ENCODE data around the gene POP4. TPM values are rescaled to one million over a fixed set of nuclear protein-coding genes. Genes with fewer than 3 reads are reported as not detected.

Gene POP4
- total and polyA plus RNA-seq, 9 of the 15 experiments (the other 6 are each of a cell fraction or from before 2014, with no cell fraction given), result 42.1 to 128 (median 99.0) TPM

DNA sequence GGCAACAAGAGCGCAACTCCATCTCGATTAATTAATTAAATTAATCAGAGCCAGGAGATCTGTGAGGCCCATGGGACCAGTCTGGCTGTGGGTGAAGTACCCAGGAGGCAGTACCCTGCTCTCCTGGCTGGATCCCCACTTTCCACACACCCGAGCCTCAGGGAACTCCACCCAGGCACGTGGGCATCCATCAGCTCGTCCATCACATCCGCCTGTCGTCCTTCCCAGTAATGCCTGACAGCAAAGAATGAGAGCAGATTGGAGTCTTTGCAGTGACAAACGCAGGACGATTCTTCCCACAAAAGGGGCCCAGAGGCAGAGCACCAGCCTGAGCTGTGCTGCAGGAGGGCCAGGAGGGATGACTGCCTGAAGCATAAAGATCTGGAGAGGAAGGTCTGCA lies 44.5 kb upstream of the POP4 start:
- no TSS peak for BruUV-seq (replicated peaks)
- ATAC-seq, result no peak
- no peak for TF ChIP-seq TEAD1 (CRISPR knock-in tag; IDR thresholded peaks at IDR 0.05)
- no peak for TF ChIP-seq ZNF354B (CRISPR knock-in tag; IDR thresholded peaks at IDR 0.05)
- no peak for TF ChIP-seq FOXK2 (conservative IDR thresholded peaks at IDR 0.05 in 1 of 2, IDR thresholded peaks at IDR 0.05 in 1 of 2; ENCODE audit: low read depth in 2 of 2)
- TF ChIP-seq TOE1 (IDR thresholded peaks at IDR 0.05; ENCODE audit: borderline replicate concordance), result no peak
- TF ChIP-seq TOE1 (CRISPR knock-in tag; IDR thresholded peaks at IDR 0.05; ENCODE audit: borderline replicate concordance, low read depth), result no peak
- no peak for TF ChIP-seq CBFA2T2 (conservative IDR thresholded peaks at IDR 0.05)
- TF ChIP-seq, protein P1, sequence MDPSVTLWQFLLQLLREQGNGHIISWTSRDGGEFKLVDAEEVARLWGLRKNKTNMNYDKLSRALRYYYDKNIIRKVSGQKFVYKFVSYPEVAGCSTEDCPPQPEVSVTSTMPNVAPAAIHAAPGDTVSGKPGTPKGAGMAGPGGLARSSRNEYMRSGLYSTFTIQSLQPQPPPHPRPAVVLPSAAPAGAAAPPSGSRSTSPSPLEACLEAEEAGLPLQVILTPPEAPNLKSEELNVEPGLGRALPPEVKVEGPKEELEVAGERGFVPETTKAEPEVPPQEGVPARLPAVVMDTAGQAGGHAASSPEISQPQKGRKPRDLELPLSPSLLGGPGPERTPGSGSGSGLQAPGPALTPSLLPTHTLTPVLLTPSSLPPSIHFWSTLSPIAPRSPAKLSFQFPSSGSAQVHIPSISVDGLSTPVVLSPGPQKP (CRISPR knock-in tag; IDR thresholded peaks at IDR 0.05), result no peak
- no peak for TF ChIP-seq GTF2A2 (tag; IDR thresholded peaks at IDR 0.05)
- TF ChIP-seq GTF2F1 (IDR thresholded peaks at IDR 0.05; ENCODE audit: low read depth, low read length), result no peak
- TF ChIP-seq, protein P2, sequence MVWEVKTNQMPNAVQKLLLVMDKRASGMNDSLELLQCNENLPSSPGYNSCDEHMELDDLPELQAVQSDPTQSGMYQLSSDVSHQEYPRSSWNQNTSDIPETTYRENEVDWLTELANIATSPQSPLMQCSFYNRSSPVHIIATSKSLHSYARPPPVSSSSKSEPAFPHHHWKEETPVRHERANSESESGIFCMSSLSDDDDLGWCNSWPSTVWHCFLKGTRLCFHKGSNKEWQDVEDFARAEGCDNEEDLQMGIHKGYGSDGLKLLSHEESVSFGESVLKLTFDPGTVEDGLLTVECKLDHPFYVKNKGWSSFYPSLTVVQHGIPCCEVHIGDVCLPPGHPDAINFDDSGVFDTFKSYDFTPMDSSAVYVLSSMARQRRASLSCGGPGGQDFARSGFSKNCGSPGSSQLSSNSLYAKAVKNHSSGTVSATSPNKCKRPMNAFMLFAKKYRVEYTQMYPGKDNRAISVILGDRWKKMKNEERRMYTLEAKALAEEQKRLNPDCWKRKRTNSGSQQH (CRISPR knock-in tag; IDR thresholded peaks at IDR 0.05), result no peak
- TF ChIP-seq, protein P3, sequence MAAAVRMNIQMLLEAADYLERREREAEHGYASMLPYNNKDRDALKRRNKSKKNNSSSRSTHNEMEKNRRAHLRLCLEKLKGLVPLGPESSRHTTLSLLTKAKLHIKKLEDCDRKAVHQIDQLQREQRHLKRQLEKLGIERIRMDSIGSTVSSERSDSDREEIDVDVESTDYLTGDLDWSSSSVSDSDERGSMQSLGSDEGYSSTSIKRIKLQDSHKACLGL (CRISPR knock-in tag; IDR thresholded peaks at IDR 0.05; ENCODE audit: borderline replicate concordance, poor library complexity, severe bottlenecking), result no peak
- no peak for TF ChIP-seq ZNF436 (CRISPR knock-in tag; IDR thresholded peaks at IDR 0.05)
- TF ChIP-seq ETV6 (IDR thresholded peaks at IDR 0.05; ENCODE audit: borderline replicate concordance in 1 of 2, low read depth in 2 of 2, low read length in 1 of 2), result no peak
- TF ChIP-seq ETV6 (CRISPR knock-in tag; IDR thresholded peaks at IDR 0.05; ENCODE audit: borderline replicate concordance), result no peak
- TF ChIP-seq RBBP5 (IDR thresholded peaks at IDR 0.05; ENCODE audit: borderline replicate concordance, insufficient read depth, low read length, poor library complexity, severe bottlenecking), result no peak
- no peak for TF ChIP-seq RCOR1 (IDR thresholded peaks at IDR 0.05; ENCODE audit: borderline replicate concordance in 1 of 2, low read depth in 2 of 2, low read length in 2 of 2)
- TF ChIP-seq SMARCB1 (IDR thresholded peaks at IDR 0.05; ENCODE audit: insufficient read length, low read depth), result no peak
- TF ChIP-seq NFXL1 (CRISPR knock-in tag; IDR thresholded peaks at IDR 0.05), result no peak
- TF ChIP-seq, protein P4, sequence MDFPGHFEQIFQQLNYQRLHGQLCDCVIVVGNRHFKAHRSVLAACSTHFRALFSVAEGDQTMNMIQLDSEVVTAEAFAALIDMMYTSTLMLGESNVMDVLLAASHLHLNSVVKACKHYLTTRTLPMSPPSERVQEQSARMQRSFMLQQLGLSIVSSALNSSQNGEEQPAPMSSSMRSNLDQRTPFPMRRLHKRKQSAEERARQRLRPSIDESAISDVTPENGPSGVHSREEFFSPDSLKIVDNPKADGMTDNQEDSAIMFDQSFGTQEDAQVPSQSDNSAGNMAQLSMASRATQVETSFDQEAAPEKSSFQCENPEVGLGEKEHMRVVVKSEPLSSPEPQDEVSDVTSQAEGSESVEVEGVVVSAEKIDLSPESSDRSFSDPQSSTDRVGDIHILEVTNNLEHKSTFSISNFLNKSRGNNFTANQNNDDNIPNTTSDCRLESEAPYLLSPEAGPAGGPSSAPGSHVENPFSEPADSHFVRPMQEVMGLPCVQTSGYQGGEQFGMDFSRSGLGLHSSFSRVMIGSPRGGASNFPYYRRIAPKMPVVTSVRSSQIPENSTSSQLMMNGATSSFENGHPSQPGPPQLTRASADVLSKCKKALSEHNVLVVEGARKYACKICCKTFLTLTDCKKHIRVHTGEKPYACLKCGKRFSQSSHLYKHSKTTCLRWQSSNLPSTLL (IDR thresholded peaks at IDR 0.05), result no peak

More for the DNA sequence above, 44.5 kb upstream of the POP4 start:
- ChIA-PET CTCF (ENCODE audit: low intra/inter-chr PET ratio) (no interaction called here), POLR2A (interaction anchor here (0.7 to 2.6 kb wide), 2 partner anchors 14 to 22 kb away, joined by 3 to 8 read pairs; no protein-coding TSS in a partner anchor)
- DNase-seq (ENCODE audit: extremely low read depth in 1 of 4, low spot score in 3 of 4) (no peak), FAIRE-seq (no peak)
- Histone ChIP-seq H3K27ac (ENCODE audit: extremely low read depth, low read depth, low read length) (no peak overlapping the region), H3K79me2 (ENCODE audit: control insufficient read depth, insufficient read depth, low read length) (no peaks in the 10 kb centered on the region), H3K27me3 (ENCODE audit: control insufficient read depth in 2 of 2, insufficient read depth in 2 of 2, low read length in 2 of 2) (peaks cover 6 to 33% of the 10 kb centered on the region in 2 experiments; a peak in 4 of 5 replicates), H3K4me3 (no peak overlapping the region), H3K4me2 (ENCODE audit: insufficient read depth, low read length) (no peak overlapping the region), H4K20me1 (replicated peaks; ENCODE audit: control insufficient read depth, insufficient read depth, low read length) (no peaks in the 10 kb centered on the region), H3K4me1 (replicated peaks in 1 of 2; ENCODE audit: control insufficient read depth in 2 of 2, insufficient read depth in 2 of 2, low read length in 2 of 2) (no peaks in the 10 kb centered on the region), H3K9ac (ENCODE audit: insufficient read depth in 1 of 2, low read depth in 2 of 2, low read length in 2 of 2) (no peak overlapping the region), H3K9me1 (ENCODE audit: control insufficient read depth, insufficient read depth, low read length) (no peaks in the 10 kb centered on the region), H3K9me3 (replicated peaks; ENCODE audit: control insufficient read depth, insufficient read depth, low read depth, low read length) (no peaks in the 10 kb centered on the region), H3K36me3 (ENCODE audit: control insufficient read depth, insufficient read depth, low read length) (no peaks in the 10 kb centered on the region), H2AFZ (ENCODE audit: low read depth, low read length) (no peak overlapping the region)
- intact Hi-C loops (cut with micrococcal nuclease), result no loop called here
- 0% methylated on average over 9 of the region's 9 CpGs for WGBS (ENCODE audit: insufficient coverage, low coverage, missing lambda C conversion rate)
- in situ Hi-C loops (cut with MboI), result no loop called here

All from K562 (cell line).